ENCODE data around the gene RNF157.

Gene RNF157

GRCh38 chr17:76166906-76167305, 73.4 kb downstream of the RNF157 start:
- Histone ChIP-seq H2AFZ (no peak overlapping the region), H3K4me2 (ENCODE audit: low read length) (no peak overlapping the region), H3K9ac (no peak overlapping the region), H3K27me3 (ENCODE audit: control insufficient read depth, insufficient read depth, low read length) (no peaks in the 10 kb centered on the region), H3K36me3 (ENCODE audit: control insufficient read depth, insufficient read depth, low read length) (no peaks in the 10 kb centered on the region), H3K4me1 (no peaks in the 10 kb centered on the region), H3K4me3 (ENCODE audit: low read depth, low read length) (no peak overlapping the region), H3K27ac (no peak overlapping the region), H3K9me3 (ENCODE audit: control insufficient read depth, low read length) (no peaks in the 10 kb centered on the region), H3K79me2 (no peaks in the 10 kb centered on the region)
- no peak for TF ChIP-seq CTCF (IDR thresholded peaks at IDR 0.05)

- no peak overlapping the region for H2AFZ ChIP-seq
- TF ChIP-seq CTCF (IDR thresholded peaks at IDR 0.05): no peak
- H3K79me2 ChIP-seq: no peaks in the 10 kb centered on the region
- H3K27ac ChIP-seq: no peak overlapping the region
- no peaks in the 10 kb centered on the region for H3K27me3 ChIP-seq (ENCODE audit: control insufficient read depth, insufficient read depth, low read length)
- no peaks in the 10 kb centered on the region for H3K4me1 ChIP-seq
- no peak overlapping the region for H3K9ac ChIP-seq
- no peak overlapping the region for H3K4me3 ChIP-seq (ENCODE audit: low read depth, low read length)
- H3K36me3 ChIP-seq (ENCODE audit: control insufficient read depth, insufficient read depth, low read length): no peaks in the 10 kb centered on the region
- H3K4me2 ChIP-seq (ENCODE audit: low read length): no peak overlapping the region
- H3K9me3 ChIP-seq (ENCODE audit: control insufficient read depth, low read length): no peaks in the 10 kb centered on the region
Measured at GRCh38 chr17:76166168-76166567, 74.1 kb downstream of the RNF157 start.

- no peak overlapping the region for H3K4me2 ChIP-seq (ENCODE audit: low read length)
- H3K4me3 ChIP-seq (ENCODE audit: low read depth, low read length): no peak overlapping the region
- H3K27me3 ChIP-seq (ENCODE audit: control insufficient read depth, insufficient read depth, low read length): no peaks in the 10 kb centered on the region
- H3K9me3 ChIP-seq (ENCODE audit: control insufficient read depth, low read length): no peaks in the 10 kb centered on the region
- TF ChIP-seq CTCF (IDR thresholded peaks at IDR 0.05): no peak
- H3K79me2 ChIP-seq: no peaks in the 10 kb centered on the region
- no peak overlapping the region for H3K9ac ChIP-seq
- H2AFZ ChIP-seq: no peak overlapping the region
- H3K36me3 ChIP-seq (ENCODE audit: control insufficient read depth, insufficient read depth, low read length): no peaks in the 10 kb centered on the region
- no peak overlapping the region for H3K27ac ChIP-seq
- H3K4me1 ChIP-seq: no peaks in the 10 kb centered on the region
Measured at GRCh38 chr17:76164331-76164730, 76.0 kb downstream of the RNF157 start.

GRCh38 chr17:76163919-76164318, 76.4 kb downstream of the RNF157 start:
- Histone ChIP-seq H3K79me2 (no peaks in the 10 kb centered on the region), H3K4me1 (no peaks in the 10 kb centered on the region), H2AFZ (no peak overlapping the region), H3K4me2 (ENCODE audit: low read length) (no peak overlapping the region), H3K9me3 (ENCODE audit: control insufficient read depth, low read length) (no peaks in the 10 kb centered on the region), H3K36me3 (ENCODE audit: control insufficient read depth, insufficient read depth, low read length) (no peaks in the 10 kb centered on the region), H3K9ac (no peak overlapping the region), H3K4me3 (ENCODE audit: low read depth, low read length) (no peak overlapping the region), H3K27ac (no peak overlapping the region), H3K27me3 (ENCODE audit: control insufficient read depth, insufficient read depth, low read length) (no peaks in the 10 kb centered on the region)
- TF ChIP-seq CTCF (IDR thresholded peaks at IDR 0.05): no peak

- Histone ChIP-seq H3K36me3 (ENCODE audit: control insufficient read depth, insufficient read depth, low read length) (no peaks in the 10 kb centered on the region), H2AFZ (no peak overlapping the region), H3K9ac (no peak overlapping the region), H3K4me3 (ENCODE audit: low read depth, low read length) (no peak overlapping the region), H3K4me2 (ENCODE audit: low read length) (no peak overlapping the region), H3K27me3 (ENCODE audit: control insufficient read depth, insufficient read depth, low read length) (no peaks in the 10 kb centered on the region), H3K79me2 (no peaks in the 10 kb centered on the region), H3K27ac (no peak overlapping the region), H3K9me3 (ENCODE audit: control insufficient read depth, low read length) (no peaks in the 10 kb centered on the region), H3K4me1 (no peaks in the 10 kb centered on the region)
- TF ChIP-seq CTCF (IDR thresholded peaks at IDR 0.05): no peak
Measured at GRCh38 chr17:76161619-76162266, 78.5 kb downstream of the RNF157 start.

Measured in parathyroid adenoma (tissue), 2 donors.